ENCODE measurements around the gene PHACTR1.
A peak's percentile ranks its signal among the peaks of the same experiment; 100 is the strongest.

PHACTR1 gene

GRCh38 chr6:13038315-13038714 is 321.7 kb downstream of the PHACTR1 start:
- no peak overlapping the region for H3K4me3 ChIP-seq (ENCODE audit: low read depth, low read length)
- no peak for TF ChIP-seq CTCF (IDR thresholded peaks at IDR 0.05; ENCODE audit: control insufficient read depth, extremely low read depth, insufficient read depth)
- DNase-seq (ENCODE audit: low read depth) = peak; percentile 78

- no peak for DNase-seq (ENCODE audit: low read depth)
- no peak for TF ChIP-seq CTCF (IDR thresholded peaks at IDR 0.05; ENCODE audit: control insufficient read depth, extremely low read depth, insufficient read depth)
These were observed 322.2 kb downstream of the PHACTR1 start for GRCh38 chr6:13038741-13039190.

GRCh38 chr6:13044390-13044789 is 327.8 kb downstream of the PHACTR1 start:
- no peak for TF ChIP-seq CTCF (IDR thresholded peaks at IDR 0.05; ENCODE audit: control insufficient read depth, extremely low read depth, insufficient read depth)
- no peak for DNase-seq (ENCODE audit: low read depth)
- H3K4me3 ChIP-seq (ENCODE audit: low read depth, low read length) = no peak overlapping the region

More at GRCh38 chr6:13038741-13039190, 322.2 kb downstream of the PHACTR1 start:
- H3K4me3 ChIP-seq (ENCODE audit: low read depth, low read length) = no peak overlapping the region

GRCh38 chr6:13044896-13045295 is 328.3 kb downstream of the PHACTR1 start:
- TF ChIP-seq CTCF (IDR thresholded peaks at IDR 0.05; ENCODE audit: control insufficient read depth, extremely low read depth, insufficient read depth) = no peak
- no peak for DNase-seq (ENCODE audit: low read depth)
- no peak overlapping the region for H3K4me3 ChIP-seq (ENCODE audit: low read depth, low read length)

GRCh38 chr6:13045676-13046075 is 329.1 kb downstream of the PHACTR1 start:
- DNase-seq (ENCODE audit: low read depth) = no peak
- no peak for TF ChIP-seq CTCF (IDR thresholded peaks at IDR 0.05; ENCODE audit: control insufficient read depth, extremely low read depth, insufficient read depth)
- no peak overlapping the region for H3K4me3 ChIP-seq (ENCODE audit: low read depth, low read length)

- no peak for TF ChIP-seq CTCF (IDR thresholded peaks at IDR 0.05; ENCODE audit: control insufficient read depth, extremely low read depth, insufficient read depth)
- no peak for DNase-seq (ENCODE audit: low read depth)
- H3K4me3 ChIP-seq (ENCODE audit: low read depth, low read length) = no peak overlapping the region
These were observed 329.5 kb downstream of the PHACTR1 start for GRCh38 chr6:13046084-13046483.

GRCh38 chr6:13048113-13048512 is 331.5 kb downstream of the PHACTR1 start:
- DNase-seq (ENCODE audit: low read depth) = no peak
- H3K4me3 ChIP-seq (ENCODE audit: low read depth, low read length) = no peak overlapping the region
- no peak for TF ChIP-seq CTCF (IDR thresholded peaks at IDR 0.05; ENCODE audit: control insufficient read depth, extremely low read depth, insufficient read depth)

Measured in LNCaP clone FGC (cell line).